ENCODE results near the gene OXCT1. TPM values are rescaled to one million over a fixed set of nuclear protein-coding genes. Genes with fewer than 3 reads are reported as not detected.

The OXCT1 gene
- total RNA-seq, 2 experiments from 2014 or later: 65.0 to 70.5 TPM

- Mint-ChIP-seq H3K36me3 (ENCODE audit: low read depth) (no peaks in the 10 kb centered on the region), H3K27me3 (peaks cover 2% of the 10 kb centered on the region), H3K27ac (peak overlapping the region; percentile 26), H3K4me3 (no peak overlapping the region), H3K4me1 (ENCODE audit: low read depth) (peaks cover 22% of the 10 kb centered on the region), H3K9me3 (no peaks in the 10 kb centered on the region)
- POLR2A ChIA-PET: interaction anchor here (1.0 to 2.2 kb wide), 4 partner anchors 29 to 50 kb away, joined by 3 to 6 read pairs (median 4); partner anchors contain the start of genes FBXO4 and RIMOC1
- DNase-seq (no peak), ATAC-seq (no peak)
- TF ChIP-seq CTCF (IDR thresholded peaks at IDR 0.05): no peak
- CTCF ChIA-PET: interaction anchor here (2.1 to 2.3 kb wide), 2 partner anchors 20 to 29 kb away, joined by 6 read pairs; partner anchors contain the start of gene RIMOC1
- intact Hi-C loops (cut with micrococcal nuclease): no loop called here
These were observed 4.9 kb upstream of the OXCT1 start for GRCh38 chr5:41875121-41875520.

- Mint-ChIP-seq H3K4me3 (no peak overlapping the region), H3K27ac (no peak overlapping the region), H3K27me3 (peaks cover 2% of the 10 kb centered on the region), H3K9me3 (no peaks in the 10 kb centered on the region), H3K36me3 (ENCODE audit: low read depth) (no peaks in the 10 kb centered on the region), H3K4me1 (ENCODE audit: low read depth) (peaks cover 22% of the 10 kb centered on the region)
- ATAC-seq (no peak), DNase-seq (no peak)
- POLR2A ChIA-PET: interaction anchor here (1.0 to 2.2 kb wide), 5 partner anchors 9 to 50 kb away, joined by 3 to 6 read pairs (median 3); partner anchors contain the start of genes FBXO4 and RIMOC1
- CTCF ChIA-PET: interaction anchor here (1.3 to 2.3 kb wide), 2 partner anchors 14 to 29 kb away, joined by 3 to 6 read pairs; partner anchors contain the start of gene RIMOC1
- TF ChIP-seq CTCF (IDR thresholded peaks at IDR 0.05): no peak
- intact Hi-C loops (cut with micrococcal nuclease): loop anchor here (5.0 kb wide), 1 partner anchor 48 kb away; no protein-coding TSS in a partner anchor
These were observed 4.4 kb upstream of the OXCT1 start for GRCh38 chr5:41874512-41875060.

DNA sequence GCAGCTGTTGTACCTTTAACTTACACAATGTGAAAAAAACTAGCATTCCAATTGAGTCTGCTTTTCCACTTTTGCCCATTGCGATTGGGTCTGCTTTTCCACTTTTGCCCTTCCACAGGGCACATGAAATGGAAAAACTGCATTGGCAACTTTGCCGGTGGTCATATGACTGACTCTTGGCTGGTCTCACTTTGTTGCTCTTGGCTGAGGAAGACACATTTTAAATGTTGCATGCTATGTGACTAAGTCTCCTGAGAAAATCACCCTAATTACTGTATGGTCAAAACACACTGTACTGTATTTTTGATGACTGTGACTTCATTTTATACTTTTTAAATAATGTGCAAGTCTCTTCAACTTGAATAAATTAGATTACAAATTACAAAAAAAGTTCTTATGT, 1.6 kb upstream of the OXCT1 start:
- no peak for TF ChIP-seq CTCF (IDR thresholded peaks at IDR 0.05)
- POLR2A ChIA-PET: interaction anchor here (0.6 to 1.8 kb wide), 2 partner anchors 33 to 898 kb away, joined by 3 to 19 read pairs; partner anchors contain the start of gene RIMOC1
- DNase-seq: no peak
- Mint-ChIP-seq H3K4me1 (ENCODE audit: low read depth) (peaks cover 44% of the 10 kb centered on the region), H3K27ac (no peak overlapping the region), H3K4me3 (no peak overlapping the region), H3K9me3 (no peaks in the 10 kb centered on the region), H3K27me3 (no peaks in the 10 kb centered on the region), H3K36me3 (ENCODE audit: low read depth) (peaks cover 15% of the 10 kb centered on the region)
- no peak for ATAC-seq
- CTCF ChIA-PET: interaction anchor here (1.0 kb wide), 1 partner anchor 14 kb away, joined by 3 read pairs; no protein-coding TSS in a partner anchor
- intact Hi-C loops (cut with micrococcal nuclease): loop anchor here (2.0 to 5.0 kb wide), 2 partner anchors 33 to 50 kb away; partner anchors contain the start of gene RIMOC1

- TF ChIP-seq CTCF (IDR thresholded peaks at IDR 0.05): no peak
- H3K36me3 Mint-ChIP-seq (ENCODE audit: low read depth): peaks cover 15% of the 10 kb centered on the region
These were observed 413 bp upstream of the OXCT1 start for GRCh38 chr5:41870627-41871048.

More at GRCh38 chr5:41870627-41871048, 413 bp upstream of the OXCT1 start:
- peak overlapping the region; percentile 94 for H3K27ac Mint-ChIP-seq
- peaks cover 54% of the 10 kb centered on the region for H3K4me1 Mint-ChIP-seq (ENCODE audit: low read depth)
- H3K27me3 Mint-ChIP-seq: no peaks in the 10 kb centered on the region
- ChIA-PET CTCF (interaction anchor here (0.7 to 1.0 kb wide), 3 partner anchors 14 to 61 kb away, joined by 3 to 4 read pairs (median 3); no protein-coding TSS in a partner anchor), POLR2A (interaction anchor here (0.7 to 1.8 kb wide), 4 partner anchors 13 to 34 kb away, joined by 3 to 19 read pairs (median 4); partner anchors contain the start of gene RIMOC1)
- peak overlapping the region; percentile 87 for H3K4me3 Mint-ChIP-seq
- no peak for ATAC-seq
- intact Hi-C loops (cut with micrococcal nuclease): loop anchor here (2.0 to 5.0 kb wide), 2 partner anchors 34 to 52 kb away; partner anchors contain the start of gene RIMOC1
- no peak for DNase-seq
- H3K9me3 Mint-ChIP-seq: no peaks in the 10 kb centered on the region
